ENCODE measurements around the gene NRXN3.

NRXN3 gene

GRCh38 chr14:79111987-79112501 lies 941.9 kb downstream of the NRXN3 start:
- Histone ChIP-seq H3K36me3 (ENCODE audit: insufficient read depth, low read length) (no peaks in the 10 kb centered on the region), H3F3A (ENCODE audit: insufficient read depth, low read length) (no peaks in the 10 kb centered on the region), H3K4me2 (ENCODE audit: low read length) (no peak overlapping the region), H2AFZ (ENCODE audit: low read length) (no peak overlapping the region), H3K9me2 (ENCODE audit: low read depth, low read length) (no peaks in the 10 kb centered on the region), H3K9ac (ENCODE audit: low read length) (no peak overlapping the region), H3K27ac (ENCODE audit: low read depth, low read length, poor library complexity, severe bottlenecking) (no peak overlapping the region), H4K20me1 (ENCODE audit: insufficient read depth, low read length) (no peaks in the 10 kb centered on the region), H3K9me3 (ENCODE audit: low read length) (no peaks in the 10 kb centered on the region), H3K4me3 (ENCODE audit: low read depth, low read length, poor library complexity, severe bottlenecking) (no peak overlapping the region), H3K27me3 (ENCODE audit: insufficient read depth, low read length) (no peaks in the 10 kb centered on the region), H3K79me2 (ENCODE audit: insufficient read depth, low read length) (no peaks in the 10 kb centered on the region), H3K4me1 (ENCODE audit: insufficient read depth, low read length, severe bottlenecking) (no peaks in the 10 kb centered on the region)
- TF ChIP-seq CTCF (IDR thresholded peaks at IDR 0.05; ENCODE audit: low read length) (no peak), EZH2 (IDR thresholded peaks at IDR 0.05; ENCODE audit: borderline replicate concordance, low read length) (no peak)

DNA sequence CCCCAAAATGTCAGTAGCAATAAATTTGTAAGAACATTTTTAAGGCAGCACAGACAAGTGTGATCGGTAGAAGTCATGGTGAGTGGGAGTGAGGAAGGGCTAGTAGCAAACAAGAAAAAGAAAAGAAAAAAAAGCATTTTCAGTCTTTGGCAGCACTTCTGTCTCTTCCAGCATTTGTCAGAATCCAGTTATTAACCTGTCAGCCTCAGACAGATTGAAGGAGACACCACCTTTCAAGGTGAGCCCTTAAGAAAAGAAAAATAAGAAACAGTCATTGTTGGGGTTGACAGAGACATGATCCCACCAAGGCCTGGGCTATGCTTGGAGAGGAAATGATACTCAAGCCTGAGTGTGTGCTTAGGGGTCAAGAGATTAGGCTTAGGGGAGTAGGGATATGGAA lies 947.4 kb downstream of the NRXN3 start:
- no peak overlapping the region for H2AFZ ChIP-seq (ENCODE audit: low read length)
- H3K27me3 ChIP-seq (ENCODE audit: insufficient read depth, low read length), result no peaks in the 10 kb centered on the region
- no peaks in the 10 kb centered on the region for H4K20me1 ChIP-seq (ENCODE audit: insufficient read depth, low read length)
- no peaks in the 10 kb centered on the region for H3F3A ChIP-seq (ENCODE audit: insufficient read depth, low read length)
- no peak overlapping the region for H3K27ac ChIP-seq (ENCODE audit: low read depth, low read length, poor library complexity, severe bottlenecking)
- no peaks in the 10 kb centered on the region for H3K9me3 ChIP-seq (ENCODE audit: low read length)
- TF ChIP-seq EZH2 (IDR thresholded peaks at IDR 0.05; ENCODE audit: borderline replicate concordance, low read length) (no peak), CTCF (IDR thresholded peaks at IDR 0.05; ENCODE audit: low read length) (no peak)
- no peaks in the 10 kb centered on the region for H3K79me2 ChIP-seq (ENCODE audit: insufficient read depth, low read length)
- H3K4me1 ChIP-seq (ENCODE audit: insufficient read depth, low read length, severe bottlenecking), result no peaks in the 10 kb centered on the region
- no peaks in the 10 kb centered on the region for H3K36me3 ChIP-seq (ENCODE audit: insufficient read depth, low read length)
- no peak overlapping the region for H3K9ac ChIP-seq (ENCODE audit: low read length)
- no peak overlapping the region for H3K4me2 ChIP-seq (ENCODE audit: low read length)
- no peaks in the 10 kb centered on the region for H3K9me2 ChIP-seq (ENCODE audit: low read depth, low read length)
- H3K4me3 ChIP-seq (ENCODE audit: low read depth, low read length, poor library complexity, severe bottlenecking), result no peak overlapping the region

- Histone ChIP-seq H3K79me2 (ENCODE audit: insufficient read depth, low read length) (no peaks in the 10 kb centered on the region), H3K4me2 (ENCODE audit: low read length) (no peak overlapping the region), H3K36me3 (ENCODE audit: insufficient read depth, low read length) (no peaks in the 10 kb centered on the region), H3K9me2 (ENCODE audit: low read depth, low read length) (no peaks in the 10 kb centered on the region), H3K27me3 (ENCODE audit: insufficient read depth, low read length) (no peaks in the 10 kb centered on the region), H3K4me1 (ENCODE audit: insufficient read depth, low read length, severe bottlenecking) (no peaks in the 10 kb centered on the region), H3K27ac (ENCODE audit: low read depth, low read length, poor library complexity, severe bottlenecking) (no peak overlapping the region), H3K9ac (ENCODE audit: low read length) (no peak overlapping the region), H3K9me3 (ENCODE audit: low read length) (no peaks in the 10 kb centered on the region), H2AFZ (ENCODE audit: low read length) (no peak overlapping the region), H4K20me1 (ENCODE audit: insufficient read depth, low read length) (no peaks in the 10 kb centered on the region), H3F3A (ENCODE audit: insufficient read depth, low read length) (no peaks in the 10 kb centered on the region), H3K4me3 (ENCODE audit: low read depth, low read length, poor library complexity, severe bottlenecking) (no peak overlapping the region)
- no peak for TF ChIP-seq CTCF (IDR thresholded peaks at IDR 0.05; ENCODE audit: low read length)
- no peak for TF ChIP-seq EZH2 (IDR thresholded peaks at IDR 0.05; ENCODE audit: borderline replicate concordance, low read length)
Measured at GRCh38 chr14:79118291-79118690, 948.1 kb downstream of the NRXN3 start.

All from OCI-LY1 (cell line).